GM18507 (cell line): ENCODE measurements around the gene GARIN5A.
"Not testable (repeated sequence)": the region's sequence is repeated elsewhere in the genome, so short reads cannot be mapped to it uniquely, and the experiment has no call there.

Source experiments
- DNase-seq: peaks from one replicate; pipeline ENCODE4 v3.0.0; 2011; ENCODE audit warnings: low read depth; ENCODE audit not compliant: insufficient read length; ENCODE audit errors: extremely low spot score
- FAIRE-seq: peaks from 2 replicates; lab custom pipeline; 2011; peaks lifted over from hg19 to GRCh38; lab: Jason Lieb, UNC

The GARIN5A gene

GRCh38 chr19:50473336-50473735 lies 3.3 kb downstream of the GARIN5A start:
- not testable (repeated sequence) for FAIRE-seq, DNase-seq

- DNase-seq (no peak), FAIRE-seq (no peak)
Observed at GRCh38 chr19:50468818-50469217, 7.8 kb downstream of the GARIN5A start.

- DNase-seq: no peak
- FAIRE-seq: no peak
Observed at GRCh38 chr19:50467566-50467965, 9.1 kb downstream of the GARIN5A start.

GRCh38 chr19:50466706-50467039 lies 10.0 kb downstream of the GARIN5A start:
- DNase-seq (no peak), FAIRE-seq (no peak)

- no peak for FAIRE-seq
- DNase-seq: no peak
Observed at GRCh38 chr19:50465986-50466705, 10.5 kb downstream of the GARIN5A start.

- no peak for DNase-seq
- FAIRE-seq: no peak
Observed at GRCh38 chr19:50465000-50465399, 11.6 kb downstream of the GARIN5A start.

- DNase-seq (no peak), FAIRE-seq (no peak)
Observed at GRCh38 chr19:50464348-50464747, 12.3 kb downstream of the GARIN5A start.

- DNase-seq (no peak), FAIRE-seq (no peak)
Observed at GRCh38 chr19:50462970-50463369, 13.7 kb downstream of the GARIN5A start.

DNA sequence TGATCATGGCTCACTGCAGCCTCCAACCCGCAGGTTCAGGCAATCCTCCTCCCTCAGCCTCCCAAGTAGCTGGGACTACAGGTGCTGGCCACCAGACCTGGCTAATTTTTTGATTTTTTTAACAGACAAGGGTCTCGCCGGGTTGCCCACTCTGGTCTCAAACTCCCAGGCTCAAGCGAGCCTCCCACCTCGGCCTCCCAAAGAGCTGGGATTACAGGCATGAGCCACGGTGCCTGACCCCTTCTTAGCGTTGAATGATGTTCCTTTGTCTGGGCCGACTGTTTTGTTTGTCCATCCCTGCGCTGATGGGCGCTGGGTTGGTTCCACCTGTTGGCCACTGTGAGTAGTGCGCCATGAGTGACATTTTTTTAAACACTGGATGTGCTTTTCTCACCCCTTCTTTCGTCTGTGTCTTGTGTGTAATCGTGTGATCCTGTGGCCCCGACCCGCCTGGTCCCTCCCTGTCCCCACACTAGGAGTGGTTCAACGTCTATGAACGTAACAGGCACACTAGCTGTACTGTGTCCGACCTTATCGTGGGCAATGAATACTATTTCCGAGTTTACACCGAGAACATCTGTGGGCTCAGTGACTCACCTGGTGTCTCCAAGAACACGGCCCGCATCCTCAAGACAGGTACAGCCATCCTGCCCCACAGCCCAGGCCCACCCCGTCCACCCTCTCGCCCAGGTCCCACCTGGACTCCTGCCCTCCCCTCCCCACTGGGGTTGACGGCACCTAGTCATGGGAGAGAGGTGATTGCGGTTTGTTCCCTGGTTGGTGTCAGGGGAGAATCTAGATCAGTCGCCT lies 15.4 kb downstream of the GARIN5A start:
- peak; percentile 76 for DNase-seq
- peak; percentile 91 for FAIRE-seq

- DNase-seq: peak; percentile 69
- peak; percentile 94 for FAIRE-seq
Observed at GRCh38 chr19:50460161-50460765, 16.4 kb downstream of the GARIN5A start.

DNA sequence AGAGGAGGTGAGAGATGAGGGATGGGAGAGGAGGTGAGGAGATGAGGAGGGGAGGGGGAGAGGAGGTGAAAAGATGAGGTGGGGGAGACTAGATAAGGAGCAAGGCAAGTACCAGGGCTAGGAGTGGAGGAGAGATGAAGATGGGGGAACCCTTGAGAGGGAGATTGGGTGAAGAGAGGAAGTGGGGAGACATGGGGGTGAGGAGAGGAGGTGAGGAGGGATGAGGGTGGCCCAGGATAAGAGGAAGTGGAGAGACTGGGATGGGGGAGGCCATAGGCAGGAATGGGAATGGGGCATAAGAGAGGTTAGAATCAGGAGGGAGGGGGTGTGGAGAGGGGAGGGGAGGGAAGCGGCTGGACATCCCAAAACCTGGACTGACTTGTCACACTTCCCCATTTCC lies 17.0 kb downstream of the GARIN5A start:
- DNase-seq (no peak), FAIRE-seq (no peak)

GRCh38 chr19:50459067-50459456 lies 17.6 kb downstream of the GARIN5A start:
- DNase-seq: no peak
- no peak for FAIRE-seq

DNA sequence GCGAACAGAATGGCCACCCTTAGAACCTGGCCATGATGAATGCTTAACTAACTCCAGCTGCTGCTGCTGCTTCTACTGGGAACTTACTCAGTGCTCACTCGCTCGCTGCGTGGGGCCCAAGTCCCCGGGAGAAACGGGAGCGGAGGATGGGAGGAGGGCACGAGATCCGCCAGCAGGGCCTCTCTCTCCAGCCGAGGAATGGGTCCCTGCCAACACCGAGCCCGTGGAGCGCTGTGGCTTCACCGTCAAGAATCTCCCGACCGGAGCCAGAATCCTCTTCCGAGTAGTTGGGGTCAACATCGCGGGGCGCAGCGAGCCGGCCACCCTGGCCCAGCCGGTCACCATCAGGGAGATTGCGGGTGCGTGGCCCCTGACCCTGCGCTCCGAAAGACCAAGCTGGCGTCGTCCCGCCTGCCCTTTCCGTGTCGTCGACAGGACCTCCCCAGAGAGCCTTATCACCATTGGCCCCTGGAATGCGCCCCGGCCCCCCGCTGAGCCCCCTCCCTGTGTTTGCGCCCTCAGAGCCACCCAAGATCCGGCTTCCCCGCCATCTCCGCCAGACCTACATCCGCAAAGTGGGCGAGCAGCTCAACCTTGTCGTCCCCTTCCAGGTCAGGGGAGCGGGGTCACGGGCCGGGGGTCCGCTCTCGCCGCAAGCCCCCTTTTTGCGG lies 18.1 kb downstream of the GARIN5A start:
- FAIRE-seq (no peak), DNase-seq (no peak)

DNA sequence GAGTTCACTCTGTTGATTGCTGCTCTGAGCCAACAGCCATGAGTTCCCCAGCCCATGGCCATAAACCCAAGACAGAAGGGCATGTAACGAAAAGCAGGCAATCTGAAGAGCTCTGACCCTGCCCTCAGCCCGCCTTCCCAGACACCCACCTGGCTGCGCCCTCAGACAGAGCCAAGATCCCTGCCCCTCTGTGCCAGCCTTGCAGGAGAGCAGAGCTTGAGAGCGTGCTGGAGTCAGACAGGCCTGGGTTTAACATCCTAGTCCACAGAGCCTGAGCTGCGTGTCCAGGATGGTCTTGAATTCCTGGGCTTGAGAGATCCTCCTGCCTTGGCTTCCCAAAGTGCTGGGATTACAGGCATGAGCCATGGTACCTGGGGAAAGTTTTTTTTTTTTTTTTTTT lies 19.3 kb downstream of the GARIN5A start:
- no peak for FAIRE-seq
- DNase-seq: no peak

- no peak for DNase-seq
- FAIRE-seq: no peak
Observed at GRCh38 chr19:50455992-50456391, 20.7 kb downstream of the GARIN5A start.

- no peak for FAIRE-seq
- DNase-seq: no peak
Observed at GRCh38 chr19:50453243-50453642, 23.4 kb downstream of the GARIN5A start.

DNA sequence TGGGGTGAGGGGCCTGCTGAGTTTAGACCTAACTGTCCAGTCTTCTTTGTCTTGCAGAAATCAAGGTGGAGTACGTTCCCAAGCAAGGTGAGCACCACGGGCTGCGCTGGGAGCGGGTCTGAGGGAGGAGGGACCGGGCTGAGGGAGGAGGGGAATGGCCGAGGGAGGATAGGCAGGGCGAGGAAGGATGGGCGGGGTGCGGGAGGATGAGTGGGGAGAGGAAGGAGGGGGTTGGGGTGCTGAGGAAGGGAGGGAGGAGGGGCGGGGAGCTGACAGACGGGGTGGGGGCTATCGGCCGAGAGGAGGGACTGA lies 25.5 kb downstream of the GARIN5A start:
- DNase-seq: no peak
- FAIRE-seq: no peak

- FAIRE-seq (no peak), DNase-seq (no peak)
Observed at GRCh38 chr19:50450369-50451222, 26.1 kb downstream of the GARIN5A start.

GRCh38 chr19:50449236-50449899 lies 27.3 kb downstream of the GARIN5A start:
- no peak for FAIRE-seq
- no peak for DNase-seq
